Measurements from ENCODE around the gene SART3.

- TF ChIP-seq EZH2 (IDR thresholded peaks at IDR 0.05; ENCODE audit: low read length) (no peak), CTCF (optimal IDR thresholded peaks at IDR 0.05 in 1 of 3, IDR thresholded peaks at IDR 0.05 in 1 of 3, conservative IDR thresholded peaks at IDR 0.05 in 1 of 3; ENCODE audit: extremely low read depth in 1 of 3, insufficient read depth in 2 of 3, low read length in 3 of 3) (no peak)
Measured at GRCh38 chr12:108478611-108479206, 82.3 kb downstream of the SART3 start.
